AG04449 (cell line): Measurements from ENCODE around the gene KLF17.

ENCODE experiments used
- CTCF ChIA-PET: fragments of 350-600 bp; formaldehyde crosslinking; extraction: SDS; loops from one replicate; lab custom pipeline; 2021; ENCODE audit warnings: antibody characterized with exemption; lab: Yijun Ruan, JAX
- POLR2A ChIA-PET: fragments of 400-600, 350-600 bp; formaldehyde crosslinking; extraction: SDS; loops from one replicate; lab custom pipeline; 2020; ENCODE audit warnings: antibody characterized with exemption, inconsistent platforms; lab: Yijun Ruan, JAX
- DNase-seq: peaks from one replicate; pipeline ENCODE4 v3.0.0-alpha.2; 2010; ENCODE audit warnings: low read depth, low spot score
- H3K4me3 ChIP-seq: 2 replicates; pipeline ENCODE4 v1.5.1; 2011; ENCODE audit warnings: low read depth, mild to moderate bottlenecking, control low read depth, low read length
- CTCF ChIP-seq: IDR thresholded peaks from one replicate; pipeline ENCODE4 v1.5.1; 2011; ENCODE audit warnings: mild to moderate bottlenecking, moderate library complexity, low read length, control low read depth, inconsistent platforms; ENCODE audit not compliant: insufficient read depth; ENCODE audit errors: missing control alignments

KLF17 gene

GRCh38 chr1:44152692-44153091, 34.1 kb downstream of the KLF17 start:
- ChIA-PET POLR2A (no interaction called here), CTCF (no interaction called here)
- no peak for TF ChIP-seq CTCF
- H3K4me3 ChIP-seq = no peak overlapping the region
- no peak for DNase-seq

GRCh38 chr1:44154049-44154448, 35.4 kb downstream of the KLF17 start:
- CTCF ChIA-PET = no interaction called here
- no peak for TF ChIP-seq CTCF
- POLR2A ChIA-PET = no interaction called here

GRCh38 chr1:44157903-44158302, 39.3 kb downstream of the KLF17 start:
- DNase-seq = no peak
- POLR2A ChIA-PET = no interaction called here
- no peak overlapping the region for H3K4me3 ChIP-seq
- CTCF ChIA-PET = no interaction called here
- TF ChIP-seq CTCF = no peak

More at GRCh38 chr1:44154049-44154448, 35.4 kb downstream of the KLF17 start:
- no peak for DNase-seq
- H3K4me3 ChIP-seq = no peak overlapping the region

- no peak for TF ChIP-seq CTCF
- no peak for DNase-seq
- POLR2A ChIA-PET = no interaction called here
- H3K4me3 ChIP-seq = no peak overlapping the region
- CTCF ChIA-PET = no interaction called here
These were observed 40.2 kb downstream of the KLF17 start for GRCh38 chr1:44158871-44159270.

- ChIA-PET CTCF (interaction anchor here (0.7 kb wide), 1 partner anchor 100 kb away, joined by 3 read pairs; no protein-coding TSS in a partner anchor), POLR2A (no interaction called here)
- TF ChIP-seq CTCF = no peak
- DNase-seq = no peak
- H3K4me3 ChIP-seq = no peak overlapping the region
These were observed 42.9 kb downstream of the KLF17 start for GRCh38 chr1:44161546-44161945.

GRCh38 chr1:44168520-44169098, 50.0 kb downstream of the KLF17 start:
- DNase-seq = no peak

More at GRCh38 chr1:44168520-44169098, 50.0 kb downstream of the KLF17 start:
- TF ChIP-seq CTCF = no peak
- ChIA-PET POLR2A (no interaction called here), CTCF (no interaction called here)
- no peak overlapping the region for H3K4me3 ChIP-seq
